Osteoblast (primary cell): ENCODE results near the gene RAB11A. TPM values are rescaled to one million over a fixed set of nuclear protein-coding genes. Genes with fewer than 3 reads are reported as not detected.

ENCODE experiments used
- DNase-seq: peaks from one replicate; pipeline ENCODE4 v3.0.0; 2011; ENCODE audit warnings: low spot score, mixed read lengths; ENCODE audit not compliant: insufficient read length; ENCODE audit errors: missing footprints
- H2AFZ ChIP-seq: 2 replicates; pipeline ENCODE4 v1.6.0; 2011; ENCODE audit warnings: mild to moderate bottlenecking, low read length
- H3K27ac ChIP-seq: 2 replicates; pipeline ENCODE4 v1.5.1; 2011; ENCODE audit warnings: mild to moderate bottlenecking, low read depth, low read length, moderate library complexity
- H3K27me3 ChIP-seq: 2 replicates; pipeline ENCODE4 v1.6.0; 2012; ENCODE audit warnings: mild to moderate bottlenecking, control low read depth, inconsistent platforms, low read length, moderate library complexity; ENCODE audit not compliant: insufficient read depth
- H3K36me3 ChIP-seq: 2 replicates; pipeline ENCODE4 v1.5.1; 2011; ENCODE audit warnings: mild to moderate bottlenecking, low read length, control low read depth, moderate library complexity; ENCODE audit not compliant: insufficient read depth
- H3K4me1 ChIP-seq: 2 replicates; pipeline ENCODE4 v1.5.1; 2011; ENCODE audit warnings: mild to moderate bottlenecking, low read length, control low read depth, moderate library complexity; ENCODE audit not compliant: insufficient read depth
- H3K4me2 ChIP-seq: 2 replicates; pipeline ENCODE4 v1.6.0; 2011; ENCODE audit warnings: mild to moderate bottlenecking, low read length; ENCODE audit not compliant: insufficient read depth
- H3K4me3 ChIP-seq: fragments of 200-600 bp; sonication (generic); 3 replicates; pipeline ENCODE4 v1.5.1; 2012; ENCODE audit warnings: mild to moderate bottlenecking, low read length, inconsistent platforms; ENCODE audit not compliant: insufficient read depth
- H3K79me2 ChIP-seq: 2 replicates; pipeline ENCODE4 v1.6.0; 2012; ENCODE audit warnings: mild to moderate bottlenecking, low read length, control low read depth, inconsistent platforms; ENCODE audit not compliant: insufficient read depth
- H3K9me3 ChIP-seq: 2 replicates; pipeline ENCODE4 v1.5.1; 2011; ENCODE audit warnings: low read depth, low read length, control low read depth
- H4K20me1 ChIP-seq: 2 replicates; pipeline ENCODE4 v1.6.0; 2012; ENCODE audit warnings: mild to moderate bottlenecking, low read length, control low read depth; ENCODE audit not compliant: insufficient read depth
- total RNA-seq: library from RNA; depleted of rRNA; stranded (reverse); fragments of >200 nt; gene quantifications from 2 replicates; pipeline ENCODE4 v1.2.3, GENCODE V29; 2012
- TF ChIP-seq, protein P1 (sequence below): IDR thresholded peaks from 2 replicates; pipeline ENCODE4 v1.5.1; 2011; ENCODE audit warnings: mild to moderate bottlenecking, low read depth, low read length, moderate library complexity; ENCODE audit errors: extremely low read depth

Gene RAB11A
- total RNA-seq, 1 donor: 68.0 TPM

DNA sequence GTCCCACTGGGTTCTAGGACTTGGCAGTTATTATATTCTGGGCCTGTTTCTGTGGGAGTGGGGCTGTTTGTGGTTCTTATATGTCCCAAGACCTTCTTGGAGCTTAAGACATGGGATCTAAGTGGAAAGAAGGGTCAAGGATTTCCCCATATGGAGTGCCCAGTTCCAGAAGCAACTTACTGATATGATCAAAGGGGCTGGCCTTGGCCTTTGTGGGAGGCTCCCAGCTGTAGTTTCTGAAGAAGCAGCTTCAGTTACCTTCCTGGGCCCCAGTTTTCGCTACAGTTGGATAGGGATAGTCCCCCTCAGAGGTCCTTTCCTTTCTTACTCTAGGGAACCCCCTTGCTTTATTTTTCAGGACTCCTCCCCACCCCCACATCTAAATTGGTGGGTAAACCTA is 56.0 kb downstream of the RAB11A start:
- Histone ChIP-seq H3K9me3 (no peaks in the 10 kb centered on the region), H3K27ac (no peak overlapping the region), H3K36me3 (no peaks in the 10 kb centered on the region), H3K79me2 (no peaks in the 10 kb centered on the region), H3K4me3 (no peak overlapping the region), H2AFZ (no peak overlapping the region), H3K27me3 (no peaks in the 10 kb centered on the region), H3K4me2 (no peak overlapping the region), H3K4me1 (peaks cover 11% of the 10 kb centered on the region), H4K20me1 (peaks cover 9% of the 10 kb centered on the region)
- TF ChIP-seq, protein P1, sequence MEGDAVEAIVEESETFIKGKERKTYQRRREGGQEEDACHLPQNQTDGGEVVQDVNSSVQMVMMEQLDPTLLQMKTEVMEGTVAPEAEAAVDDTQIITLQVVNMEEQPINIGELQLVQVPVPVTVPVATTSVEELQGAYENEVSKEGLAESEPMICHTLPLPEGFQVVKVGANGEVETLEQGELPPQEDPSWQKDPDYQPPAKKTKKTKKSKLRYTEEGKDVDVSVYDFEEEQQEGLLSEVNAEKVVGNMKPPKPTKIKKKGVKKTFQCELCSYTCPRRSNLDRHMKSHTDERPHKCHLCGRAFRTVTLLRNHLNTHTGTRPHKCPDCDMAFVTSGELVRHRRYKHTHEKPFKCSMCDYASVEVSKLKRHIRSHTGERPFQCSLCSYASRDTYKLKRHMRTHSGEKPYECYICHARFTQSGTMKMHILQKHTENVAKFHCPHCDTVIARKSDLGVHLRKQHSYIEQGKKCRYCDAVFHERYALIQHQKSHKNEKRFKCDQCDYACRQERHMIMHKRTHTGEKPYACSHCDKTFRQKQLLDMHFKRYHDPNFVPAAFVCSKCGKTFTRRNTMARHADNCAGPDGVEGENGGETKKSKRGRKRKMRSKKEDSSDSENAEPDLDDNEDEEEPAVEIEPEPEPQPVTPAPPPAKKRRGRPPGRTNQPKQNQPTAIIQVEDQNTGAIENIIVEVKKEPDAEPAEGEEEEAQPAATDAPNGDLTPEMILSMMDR: no peak
- DNase-seq: no peak

DNA sequence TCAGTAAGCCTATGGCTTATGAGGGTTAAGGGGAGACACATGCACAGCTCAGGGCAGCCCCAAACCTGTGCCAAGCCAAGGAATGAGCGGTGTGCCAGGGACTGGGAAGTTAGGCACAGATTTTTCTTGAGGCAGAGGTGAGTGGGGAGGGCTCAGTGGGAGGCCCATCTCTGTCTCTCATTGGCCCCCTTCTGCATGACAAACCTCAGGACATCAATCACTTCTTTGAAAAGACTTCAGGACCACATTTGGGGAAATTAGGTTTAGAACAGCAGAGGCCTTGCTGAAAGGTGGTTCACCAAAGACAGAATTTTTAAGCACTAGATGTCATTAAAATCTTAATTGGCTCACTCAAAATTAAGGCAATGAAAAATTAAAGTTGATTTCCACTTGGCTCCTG is 57.2 kb downstream of the RAB11A start:
- Histone ChIP-seq H3K27ac (no peak overlapping the region), H4K20me1 (peaks cover 6% of the 10 kb centered on the region), H3K4me2 (no peak overlapping the region), H2AFZ (no peak overlapping the region), H3K36me3 (no peaks in the 10 kb centered on the region), H3K9me3 (no peaks in the 10 kb centered on the region), H3K4me1 (peaks cover under 1% of the 10 kb centered on the region), H3K79me2 (no peaks in the 10 kb centered on the region), H3K4me3 (no peak overlapping the region), H3K27me3 (no peaks in the 10 kb centered on the region)
- TF ChIP-seq, protein P1: no peak
- DNase-seq: no peak

DNA sequence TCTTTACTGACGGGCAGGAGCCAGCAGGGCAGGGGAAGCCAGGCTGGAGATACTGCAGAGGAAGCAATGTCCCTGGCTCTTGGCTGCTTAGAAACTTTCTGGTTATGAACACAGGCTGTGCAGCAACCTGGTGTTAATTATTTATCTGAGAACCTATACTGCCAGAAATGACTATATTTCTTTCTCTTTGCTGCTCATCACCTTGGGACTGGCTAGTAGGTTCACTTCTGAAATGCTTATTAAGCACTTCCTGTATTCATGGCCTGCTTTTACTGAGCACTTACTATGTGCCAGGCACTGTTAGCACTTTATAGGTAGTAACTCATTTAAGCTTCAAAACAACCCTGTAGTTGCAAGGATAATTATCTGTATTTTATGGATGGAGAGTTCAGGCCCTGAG is 57.6 kb downstream of the RAB11A start:
- Histone ChIP-seq H3K4me3 (no peak overlapping the region), H2AFZ (no peak overlapping the region), H3K36me3 (no peaks in the 10 kb centered on the region), H4K20me1 (peaks cover 3% of the 10 kb centered on the region), H3K9me3 (no peaks in the 10 kb centered on the region), H3K27ac (no peak overlapping the region), H3K4me2 (no peak overlapping the region), H3K79me2 (no peaks in the 10 kb centered on the region), H3K27me3 (no peaks in the 10 kb centered on the region), H3K4me1 (no peaks in the 10 kb centered on the region)
- DNase-seq: no peak
- TF ChIP-seq, protein P1: no peak

DNA sequence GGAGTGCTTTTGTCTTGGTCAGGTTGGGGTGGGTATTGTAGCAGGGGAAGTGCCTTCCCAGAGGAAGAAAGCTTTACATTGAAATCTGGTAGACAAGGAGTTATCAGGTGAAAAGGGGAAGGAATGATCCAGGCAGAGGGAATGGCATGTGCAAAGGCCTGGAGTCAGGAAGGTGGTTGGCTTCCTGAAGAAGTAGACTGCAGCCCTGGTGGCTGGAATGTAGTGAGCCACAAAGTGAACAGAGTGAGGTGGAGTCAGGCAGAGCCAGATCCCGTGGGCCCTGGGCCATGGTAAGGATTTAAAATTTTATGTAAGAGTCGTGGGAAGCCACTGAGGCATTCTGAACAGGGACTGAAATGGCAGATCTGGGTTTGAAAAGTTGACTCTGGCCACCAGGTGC is 58.3 kb downstream of the RAB11A start:
- H4K20me1 ChIP-seq: peaks cover 3% of the 10 kb centered on the region
- TF ChIP-seq, protein P1: peak; percentile 35
- no peaks in the 10 kb centered on the region for H3K9me3 ChIP-seq
- H3K4me2 ChIP-seq: no peak overlapping the region
- peaks cover 5% of the 10 kb centered on the region for H3K27me3 ChIP-seq
- no peak overlapping the region for H3K4me3 ChIP-seq
- DNase-seq: no peak
- no peaks in the 10 kb centered on the region for H3K79me2 ChIP-seq
- H3K27ac ChIP-seq: no peak overlapping the region
- no peaks in the 10 kb centered on the region for H3K36me3 ChIP-seq
- H2AFZ ChIP-seq: no peak overlapping the region
- H3K4me1 ChIP-seq: no peaks in the 10 kb centered on the region
